Activated naive CD4-positive, alpha-beta T cell treated with anti-CD3 and anti-CD28 coated beads, Interleukin-2, amount 10 ng/mL, durations not matched to agents 7 days and 5 days (primary cell): Measurements from ENCODE around the gene NUPR1.

Source experiments
- CTCF ChIA-PET: fragments of 350-600 bp; sonication (Branson Sonifier 250); formaldehyde crosslinking; loops from one replicate; lab custom pipeline; 2021; ENCODE audit warnings: antibody characterized with exemption; lab: Charles Lee
- DNase-seq: peaks from one replicate; pipeline ENCODE4 v3.0.0-alpha.2; 2020
- H3K27ac Mint-ChIP-seq: one replicate; pipeline ENCODE4 v1.8.0; 2021; ENCODE audit warnings: mild to moderate bottlenecking, moderate library complexity, mixed read lengths
- H3K27me3 Mint-ChIP-seq: one replicate; pipeline ENCODE4 v1.8.0; 2021; ENCODE audit warnings: mild to moderate bottlenecking, mixed read lengths
- H3K36me3 Mint-ChIP-seq: one replicate; pipeline ENCODE4 v1.8.0; 2021; ENCODE audit warnings: mixed read lengths
- H3K4me1 Mint-ChIP-seq: one replicate; pipeline ENCODE4 v1.8.0; 2021; ENCODE audit warnings: mixed read lengths
- H3K4me3 Mint-ChIP-seq: one replicate; pipeline ENCODE4 v1.8.0; 2021; ENCODE audit warnings: mild to moderate bottlenecking, moderate library complexity, mixed read lengths
- H3K9me3 Mint-ChIP-seq: one replicate; pipeline ENCODE4 v1.8.0; 2021; ENCODE audit warnings: mixed read lengths

Gene NUPR1

GRCh38 chr16:28538733-28539596 lies at the start of gene NUPR1:
Gene NUPR1 (minus strand): TSS chr16:28538974. CDS start chr16:28538907, 67 bp downstream.
- no peaks in the 10 kb centered on the region for H3K9me3 Mint-ChIP-seq
- H3K4me1 Mint-ChIP-seq: peaks cover 20% of the 10 kb centered on the region
- no peak within 1 kb of the TSS for H3K4me3 Mint-ChIP-seq
- peaks cover 17% of the 10 kb centered on the region for H3K27me3 Mint-ChIP-seq
- peaks cover 5% of the 10 kb centered on the region for H3K36me3 Mint-ChIP-seq
- DNase-seq: no peak
- CTCF ChIA-PET: no interaction called here
- no peak within 1 kb of the TSS for H3K27ac Mint-ChIP-seq

- no peaks in the 10 kb centered on the region for H3K27me3 Mint-ChIP-seq
- no peaks in the 10 kb centered on the region for H3K9me3 Mint-ChIP-seq
- H3K4me3 Mint-ChIP-seq: no peak overlapping the region
- peaks cover 46% of the 10 kb centered on the region for H3K36me3 Mint-ChIP-seq
- CTCF ChIA-PET: no interaction called here
- no peak for DNase-seq
- no peaks in the 10 kb centered on the region for H3K4me1 Mint-ChIP-seq
- H3K27ac Mint-ChIP-seq: no peak overlapping the region
Observed at GRCh38 chr16:28587386-28587785, 48.6 kb upstream of the NUPR1 start.

GRCh38 chr16:28586466-28586865 lies 47.7 kb upstream of the NUPR1 start:
- H3K4me3 Mint-ChIP-seq: no peak overlapping the region
- H3K27ac Mint-ChIP-seq: no peak overlapping the region
- H3K36me3 Mint-ChIP-seq: peaks cover 46% of the 10 kb centered on the region
- CTCF ChIA-PET: no interaction called here
- DNase-seq: no peak
- H3K9me3 Mint-ChIP-seq: no peaks in the 10 kb centered on the region
- H3K27me3 Mint-ChIP-seq: no peaks in the 10 kb centered on the region
- no peaks in the 10 kb centered on the region for H3K4me1 Mint-ChIP-seq

DNA sequence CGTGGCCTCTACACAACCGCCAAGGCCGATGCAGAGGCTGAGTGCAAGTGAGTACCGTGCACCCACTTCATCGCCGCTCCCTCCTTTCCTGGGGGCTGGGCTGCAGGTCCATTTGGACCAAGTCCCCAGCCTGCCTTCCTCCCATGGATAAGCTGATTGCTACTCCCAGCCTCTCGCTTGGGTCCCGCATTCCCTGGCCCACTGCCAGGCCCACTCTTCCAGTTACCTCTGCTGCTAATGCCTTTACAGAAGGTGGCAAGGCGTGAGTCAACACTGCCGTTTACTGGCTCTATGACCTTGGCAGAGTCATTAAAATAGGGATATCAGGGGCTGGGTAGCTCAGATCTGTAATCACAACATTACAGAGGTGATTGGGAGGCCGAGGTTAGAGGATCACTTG lies 46.9 kb upstream of the NUPR1 start:
- Mint-ChIP-seq H3K36me3 (peaks cover 44% of the 10 kb centered on the region), H3K27ac (no peak overlapping the region), H3K4me1 (no peaks in the 10 kb centered on the region), H3K27me3 (no peaks in the 10 kb centered on the region), H3K9me3 (no peaks in the 10 kb centered on the region), H3K4me3 (no peak overlapping the region)
- CTCF ChIA-PET: no interaction called here
- DNase-seq: no peak

- CTCF ChIA-PET: no interaction called here
- H3K4me3 Mint-ChIP-seq: no peak overlapping the region
- no peak overlapping the region for H3K27ac Mint-ChIP-seq
Observed at GRCh38 chr16:28580726-28581315, 42.0 kb upstream of the NUPR1 start.

DNA sequence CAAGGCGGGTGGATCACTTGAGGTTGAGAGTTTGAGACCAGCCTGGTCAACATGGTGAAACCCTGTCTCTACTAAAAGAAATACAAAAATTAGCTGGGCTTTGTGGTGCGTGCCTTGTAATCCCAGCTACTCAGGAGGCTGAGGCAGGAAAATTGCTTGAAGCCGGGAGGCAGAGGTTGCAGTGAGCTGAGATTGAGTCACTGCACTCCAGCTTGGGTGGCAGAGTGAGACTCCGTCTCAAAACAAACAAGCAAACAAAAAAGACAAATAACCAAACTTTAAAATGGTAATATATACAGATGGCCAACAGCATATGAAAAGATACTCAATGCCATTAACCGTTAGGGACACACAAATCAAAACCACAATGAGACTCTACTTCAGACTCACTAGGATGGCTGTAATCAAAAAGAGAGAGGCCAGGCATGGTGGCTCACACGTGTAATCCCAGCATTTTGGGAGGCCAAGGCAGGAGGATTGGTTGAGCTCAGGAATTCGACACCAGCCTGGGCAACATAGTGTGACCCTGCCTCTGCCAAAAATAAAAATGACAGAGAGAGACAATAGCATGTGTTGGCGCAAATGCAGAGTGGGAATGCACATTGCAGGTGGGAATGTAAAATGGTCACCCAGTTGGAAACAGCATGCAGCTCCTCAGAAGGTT lies 36.8 kb upstream of the NUPR1 start:
- Mint-ChIP-seq H3K9me3 (no peaks in the 10 kb centered on the region), H3K27me3 (no peaks in the 10 kb centered on the region), H3K27ac (no peak overlapping the region), H3K4me3 (no peak overlapping the region), H3K4me1 (peaks cover 2% of the 10 kb centered on the region), H3K36me3 (peaks cover 2% of the 10 kb centered on the region)
- CTCF ChIA-PET: no interaction called here
- no peak for DNase-seq

More at GRCh38 chr16:28580726-28581315, 42.0 kb upstream of the NUPR1 start:
- no peaks in the 10 kb centered on the region for H3K9me3 Mint-ChIP-seq
- no peaks in the 10 kb centered on the region for H3K27me3 Mint-ChIP-seq
- no peaks in the 10 kb centered on the region for H3K4me1 Mint-ChIP-seq
- H3K36me3 Mint-ChIP-seq: peaks cover 31% of the 10 kb centered on the region
- no peak for DNase-seq

DNA sequence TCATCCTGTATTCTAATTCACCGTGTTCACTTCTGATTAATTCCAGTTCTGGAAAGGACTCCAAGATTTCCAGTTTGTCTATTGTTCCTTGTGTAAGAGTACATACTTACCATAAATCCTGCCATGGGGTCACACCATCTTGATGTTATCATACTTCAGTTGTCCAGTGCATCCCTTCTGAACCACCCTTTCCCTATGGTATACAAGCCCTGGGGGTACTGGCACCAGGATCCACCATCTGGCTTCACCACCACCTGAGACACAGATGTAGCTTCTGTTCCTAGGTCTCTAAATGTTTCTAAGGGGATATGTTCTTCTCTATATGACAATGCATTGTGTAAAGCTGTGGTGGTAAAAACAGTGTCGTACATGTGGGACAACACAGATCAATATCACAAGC lies 36.2 kb upstream of the NUPR1 start:
- H3K36me3 Mint-ChIP-seq: peaks cover 2% of the 10 kb centered on the region
- no peaks in the 10 kb centered on the region for H3K27me3 Mint-ChIP-seq
- H3K4me3 Mint-ChIP-seq: no peak overlapping the region
- H3K9me3 Mint-ChIP-seq: no peaks in the 10 kb centered on the region
- DNase-seq: no peak
- CTCF ChIA-PET: no interaction called here
- H3K4me1 Mint-ChIP-seq: peaks cover 2% of the 10 kb centered on the region
- no peak overlapping the region for H3K27ac Mint-ChIP-seq

- CTCF ChIA-PET: no interaction called here
- H3K27ac Mint-ChIP-seq: no peak overlapping the region
- no peaks in the 10 kb centered on the region for H3K9me3 Mint-ChIP-seq
- DNase-seq: no peak
- H3K36me3 Mint-ChIP-seq: peaks cover 2% of the 10 kb centered on the region
- peaks cover 2% of the 10 kb centered on the region for H3K4me1 Mint-ChIP-seq
- H3K4me3 Mint-ChIP-seq: no peak overlapping the region
- no peaks in the 10 kb centered on the region for H3K27me3 Mint-ChIP-seq
Observed at GRCh38 chr16:28573738-28574718, 35.3 kb upstream of the NUPR1 start.

DNA sequence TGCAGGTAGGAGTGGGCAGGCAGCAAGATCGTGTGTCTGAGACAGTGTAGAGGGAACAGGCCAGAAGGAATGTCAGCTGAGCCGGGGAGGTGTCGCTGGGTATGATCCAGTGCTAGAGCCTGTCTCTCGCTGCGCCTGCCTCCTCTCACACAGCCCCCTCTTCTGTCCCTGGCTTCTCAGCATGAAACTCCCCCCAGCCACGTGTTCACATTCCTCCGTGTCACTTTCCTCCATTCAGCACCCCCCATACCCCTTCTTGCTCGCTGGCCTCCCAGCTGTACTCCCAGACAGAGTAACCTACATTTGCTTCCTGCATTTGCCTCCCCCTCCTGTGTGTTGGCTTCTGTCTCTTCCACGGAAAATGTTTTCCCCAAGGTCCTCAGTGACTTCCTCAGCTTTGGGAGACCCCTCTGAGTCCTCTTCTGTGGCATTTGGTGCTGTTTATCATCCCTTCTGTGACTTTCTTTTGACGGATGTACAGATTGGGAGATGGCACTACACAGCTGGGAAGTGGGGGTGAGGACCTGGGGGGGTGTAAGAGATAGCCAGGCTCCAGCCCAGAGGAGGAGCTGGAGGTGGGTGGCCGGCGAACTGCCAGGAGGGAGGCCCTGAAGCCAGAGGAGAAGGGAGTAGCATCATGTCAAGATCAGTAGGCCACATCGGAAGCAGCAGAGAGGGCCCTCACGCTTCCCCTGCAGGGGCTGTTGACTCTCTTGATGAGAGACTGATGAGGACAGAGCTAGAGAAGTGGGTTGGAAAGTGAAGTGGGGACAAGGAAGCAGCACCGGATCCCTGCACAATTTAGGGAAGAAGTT lies 34.1 kb upstream of the NUPR1 start:
- CTCF ChIA-PET: no interaction called here
- Mint-ChIP-seq H3K27me3 (no peaks in the 10 kb centered on the region), H3K36me3 (peaks cover 5% of the 10 kb centered on the region), H3K9me3 (no peaks in the 10 kb centered on the region), H3K27ac (peak overlapping the region; percentile 51), H3K4me1 (peaks cover 2% of the 10 kb centered on the region), H3K4me3 (no peak overlapping the region)
- DNase-seq: no peak

- H3K9me3 Mint-ChIP-seq: peaks cover 16% of the 10 kb centered on the region
- H3K36me3 Mint-ChIP-seq: peaks cover 21% of the 10 kb centered on the region
- H3K27ac Mint-ChIP-seq: no peak overlapping the region
- H3K4me1 Mint-ChIP-seq: peaks cover 2% of the 10 kb centered on the region
- H3K4me3 Mint-ChIP-seq: no peak overlapping the region
- DNase-seq: no peak
- H3K27me3 Mint-ChIP-seq: no peaks in the 10 kb centered on the region
- CTCF ChIA-PET: interaction anchor here (0.6 kb wide), 1 partner anchor 78 kb away, joined by 3 read pairs; the partner anchor contains the start of gene CLN3
Observed at GRCh38 chr16:28569968-28570752, 31.4 kb upstream of the NUPR1 start.

DNA sequence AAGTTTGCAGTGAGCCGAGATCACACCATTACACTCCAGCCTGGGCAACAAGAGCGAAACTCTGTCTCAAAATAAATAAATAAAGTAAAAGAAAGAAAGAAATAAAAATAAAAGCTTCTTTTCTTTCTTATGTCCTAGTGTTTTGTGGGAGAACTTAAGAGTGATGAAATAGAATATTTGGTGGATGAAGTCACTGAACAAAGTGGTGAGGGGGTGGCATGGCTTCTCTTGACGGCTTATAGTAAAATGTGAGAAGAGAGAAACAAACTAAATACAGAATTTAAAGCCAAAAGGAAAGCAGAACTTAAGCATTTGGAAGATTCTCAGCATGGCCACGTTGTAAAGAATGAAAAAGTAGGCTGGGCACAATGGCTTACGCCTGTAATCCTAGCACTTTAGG lies 30.2 kb upstream of the NUPR1 start:
- CTCF ChIA-PET: no interaction called here
- Mint-ChIP-seq H3K27ac (no peak overlapping the region), H3K4me1 (peaks cover 2% of the 10 kb centered on the region), H3K36me3 (peaks cover 23% of the 10 kb centered on the region), H3K27me3 (no peaks in the 10 kb centered on the region), H3K4me3 (no peak overlapping the region), H3K9me3 (peaks cover 17% of the 10 kb centered on the region)
- no peak for DNase-seq

- H3K27ac Mint-ChIP-seq: no peak overlapping the region
- CTCF ChIA-PET: no interaction called here
- peaks cover 17% of the 10 kb centered on the region for H3K9me3 Mint-ChIP-seq
Observed at GRCh38 chr16:28567292-28567691, 28.5 kb upstream of the NUPR1 start.

More at GRCh38 chr16:28567292-28567691, 28.5 kb upstream of the NUPR1 start:
- Mint-ChIP-seq H3K27me3 (no peaks in the 10 kb centered on the region), H3K36me3 (peaks cover 23% of the 10 kb centered on the region), H3K4me3 (no peak overlapping the region), H3K4me1 (peaks cover 2% of the 10 kb centered on the region)
- DNase-seq: no peak
